GM12891 (cell line): ENCODE data around the gene PPARG.

Experiments
- POLR2A ChIP-seq: IDR thresholded peaks from 2 replicates; pipeline ENCODE4 v1.6.1; 2011; ENCODE audit warnings: low read depth, low read length, control low read depth
- SPI1 ChIP-seq: IDR thresholded peaks from 2 replicates; pipeline ENCODE4 v1.6.1; 2011; ENCODE audit warnings: low read depth, low read length, control low read depth
- TAF1 ChIP-seq: IDR thresholded peaks from 2 replicates; pipeline ENCODE4 v1.6.1; 2011; ENCODE audit warnings: low read depth, low read length, control low read depth

- TF ChIP-seq TAF1 (no peak), POLR2A (no peak), SPI1 (no peak)
Observed at GRCh38 chr3:12399226-12399625, 110.4 kb downstream of the PPARG start.
